Endothelial cell of umbilical vein (primary cell): ENCODE results near the gene UGT1A7. TPM values are rescaled to one million over a fixed set of nuclear protein-coding genes. Genes with fewer than 3 reads are reported as not detected.

Experiments used
- BruUV-seq: library from RNA; stranded (reverse); fragments of 400-500 nt; replicated peaks from 2 replicates; lab custom pipeline; 2021; lab: Mats Ljungman, UMichigan
- CTCF ChIA-PET: fragments of 300-600, 350-600 bp; sonication (Branson Sonifier 250); formaldehyde crosslinking; loops from one replicate; lab custom pipeline; 2021; ENCODE audit warnings: antibody characterized with exemption, inconsistent platforms; lab: Charles Lee
- POLR2A ChIA-PET: fragments of 300-600, 350-600 bp; sonication (Branson Sonifier 250); formaldehyde crosslinking; loops from one replicate; lab custom pipeline; 2021; ENCODE audit warnings: antibody characterized with exemption, inconsistent platforms; lab: Charles Lee
- DNase-seq: peaks from one replicate; pipeline ENCODE4 v3.0.0-alpha.2; 2011; ENCODE audit warnings: low read depth, low spot score
- FAIRE-seq: peaks from 2 replicates; lab custom pipeline; 2011; peaks lifted over from hg19 to GRCh38; lab: Jason Lieb, UNC
- H2AFZ ChIP-seq: 2 replicates; pipeline ENCODE4 v1.6.0; 2012; ENCODE audit warnings: low read depth, low read length, control low read depth, inconsistent platforms
- H3K27ac ChIP-seq: 2 replicates; pipeline ENCODE4 v1.5.1; 2011; ENCODE audit warnings: low read depth, mild to moderate bottlenecking, control low read depth, low read length, moderate library complexity; ENCODE audit not compliant: insufficient read depth
- H3K27me3 ChIP-seq, 2 experiments: 2 replicates each; pipeline versions ENCODE4 v1.6.0 to v1.6.1; 2011; ENCODE audit warnings: low read length in 2 of 2, mixed read lengths in 1 of 2; ENCODE audit not compliant: control insufficient read depth in 2 of 2, insufficient read depth in 2 of 2
- H3K36me3 ChIP-seq, 2 experiments: 2 replicates in 1 of 2; 3 replicates in 1 of 2; pipeline ENCODE4 v1.5.1; 2011; ENCODE audit warnings: low read length in 2 of 2, mild to moderate bottlenecking in 1 of 2, moderate library complexity in 1 of 2; ENCODE audit not compliant: control insufficient read depth in 2 of 2, insufficient read depth in 2 of 2; ENCODE audit errors: extremely low read depth in 1 of 2
- H3K4me1 ChIP-seq: 3 replicates; pipeline ENCODE4 v1.5.1; 2011; ENCODE audit warnings: mild to moderate bottlenecking, low read length; ENCODE audit not compliant: control insufficient read depth, insufficient read depth; ENCODE audit errors: extremely low read depth
- H3K4me2 ChIP-seq: 2 replicates; pipeline ENCODE4 v1.6.1; 2011; ENCODE audit warnings: low read length, control low read depth, mixed read lengths; ENCODE audit not compliant: insufficient read depth
- H3K4me3 ChIP-seq, 3 experiments: fragments of 200-600 bp in 1 of 3; sonication (generic), shearing (Covaris generic) in 1 of 3; replicated peaks in 1 of 3; 2 replicates each; pipeline ENCODE4 v1.5.1; 2011 to 2016; ENCODE audit warnings: control low read depth in 3 of 3, low read length in 3 of 3, mild to moderate bottlenecking in 2 of 3, inconsistent platforms in 1 of 3, low read depth in 1 of 3, moderate library complexity in 1 of 3; ENCODE audit not compliant: insufficient read depth in 1 of 3
- H3K79me2 ChIP-seq: 2 replicates; pipeline ENCODE4 v1.6.0; 2012; ENCODE audit warnings: low read length, inconsistent platforms; ENCODE audit not compliant: control insufficient read depth, insufficient read depth
- H3K9ac ChIP-seq: replicated peaks from 2 replicates; pipeline ENCODE3; 2011; ENCODE audit warnings: low read length, control low read depth; ENCODE audit not compliant: insufficient read depth; ENCODE audit errors: extremely low read depth
- H3K9me1 ChIP-seq: replicated peaks from 3 replicates; pipeline ENCODE4 v1.6.0; 2011; ENCODE audit warnings: mild to moderate bottlenecking, low read length; ENCODE audit not compliant: control insufficient read depth, insufficient read depth; ENCODE audit errors: extremely low read depth
- H3K9me3 ChIP-seq: replicated peaks from 2 replicates; pipeline ENCODE4 v1.5.1; 2012; ENCODE audit warnings: low read length, inconsistent platforms; ENCODE audit not compliant: control insufficient read depth, insufficient read depth
- H4K20me1 ChIP-seq: replicated peaks from 2 replicates; pipeline ENCODE3; 2011; ENCODE audit warnings: mild to moderate bottlenecking, low read length; ENCODE audit not compliant: control insufficient read depth, insufficient read depth; ENCODE audit errors: extremely low read depth
- CTCF ChIP-seq, 2 donors: IDR thresholded peaks; 1 replicate in 1 of 2; 2 replicates in 1 of 2; pipeline ENCODE4 v1.5.1; 2011; ENCODE audit warnings: low read length in 2 of 2, mild to moderate bottlenecking in 2 of 2, moderate library complexity in 2 of 2, control low read depth in 1 of 2, inconsistent platforms in 1 of 2, low read depth in 1 of 2; ENCODE audit not compliant: insufficient read depth in 1 of 2; ENCODE audit errors: extremely low read depth in 1 of 2
- EZH2 ChIP-seq: IDR thresholded peaks from 2 replicates; pipeline ENCODE4 v1.6.1; 2012; ENCODE audit warnings: borderline replicate concordance, low read depth, mild to moderate bottlenecking, moderate library complexity, low read length, inconsistent platforms; ENCODE audit not compliant: severe bottlenecking
- FOS ChIP-seq: IDR thresholded peaks from 2 replicates; pipeline ENCODE4 v1.6.1; 2011; ENCODE audit warnings: mild to moderate bottlenecking, low read length, moderate library complexity, borderline replicate concordance; ENCODE audit not compliant: insufficient read depth
- JUN ChIP-seq: IDR thresholded peaks from 2 replicates; pipeline ENCODE4 v1.6.1; 2011; ENCODE audit warnings: borderline replicate concordance, low read depth; ENCODE audit not compliant: insufficient read length, insufficient read depth
- MAX ChIP-seq: IDR thresholded peaks from 2 replicates; pipeline ENCODE4 v1.6.1; 2011; ENCODE audit not compliant: insufficient read depth, insufficient read length
- MYC ChIP-seq: IDR thresholded peaks from one replicate; pipeline ENCODE4 v1.6.1; 2011; ENCODE audit warnings: mild to moderate bottlenecking, low read depth, low read length
- POLR2A ChIP-seq: IDR thresholded peaks from 2 replicates; pipeline ENCODE4 v1.6.1; 2012; ENCODE audit warnings: low read depth, mild to moderate bottlenecking, control low read depth, low read length
- POLR2AphosphoS5 ChIP-seq: IDR thresholded peaks from 2 replicates; pipeline ENCODE4 v1.6.1; 2012; ENCODE audit warnings: low read depth, mild to moderate bottlenecking, control low read depth, low read length, moderate library complexity; ENCODE audit not compliant: insufficient read depth
- dilution Hi-C: fragments of 300-500 bp; cut with MboI; formaldehyde crosslinking; loops from one replicate; pipeline ENCODE4 v1.15.0; 2019; ENCODE audit warnings: low sequenced_read_pairs; ENCODE audit not compliant: extremely low pct_ligation_motif_present
- intact Hi-C: fragments of 100-400 bp; cut with micrococcal nuclease; formaldehyde crosslinking; loops from one replicate; pipeline ENCODE4 v1.10.0; 2022
- polyA plus RNA-seq, 4 experiments: library from polyadenylated mRNA; depleted of rRNA in 3 of 4; stranded (reverse) in 3 of 4; unstranded in 1 of 4; fragments of >200 nt; gene quantifications; 2 replicates each; pipeline versions ENCODE4 v1.2.1 to v1.2.3, GENCODE V29; 2011 to 2012; ENCODE audit warnings: missing spikeins in 1 of 4
- total RNA-seq: library from RNA; stranded (reverse); gene quantifications from 2 replicates; pipeline ENCODE4 v1.2.3, GENCODE V29; 2021

Gene UGT1A7
- total and polyA plus RNA-seq, 2 donors (not counting 3 experiments of a cell fraction or from before 2014, with no cell fraction given): not detected

DNA sequence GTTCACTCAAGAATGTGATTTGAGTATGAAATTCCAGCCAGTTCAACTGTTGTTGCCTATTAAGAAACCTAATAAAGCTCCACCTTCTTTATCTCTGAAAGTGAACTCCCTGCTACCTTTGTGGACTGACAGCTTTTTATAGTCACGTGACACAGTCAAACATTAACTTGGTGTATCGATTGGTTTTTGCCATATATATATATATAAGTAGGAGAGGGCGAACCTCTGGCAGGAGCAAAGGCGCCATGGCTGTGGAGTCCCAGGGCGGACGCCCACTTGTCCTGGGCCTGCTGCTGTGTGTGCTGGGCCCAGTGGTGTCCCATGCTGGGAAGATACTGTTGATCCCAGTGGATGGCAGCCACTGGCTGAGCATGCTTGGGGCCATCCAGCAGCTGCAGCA lies 78.3 kb downstream of the UGT1A7 start, which contains the start of gene UGT1A1:
TSS of gene UGT1A1 (plus strand) at position 228 of the 400 bp plus-strand sequence. CDS start at position 246, 18 bp downstream.
- ChIA-PET CTCF (no interaction called here), POLR2A (no interaction called here)
- no peak within 1 kb of the TSS for H3K27ac ChIP-seq
- H3K9me1 ChIP-seq: no peaks in the 10 kb centered on the region
- TF ChIP-seq POLR2A (no peak), JUN (no peak), MAX (no peak), POLR2AphosphoS5 (no peak), EZH2 (no peak), FOS (no peak), CTCF (IDR thresholded peaks at IDR 0.05; ENCODE audit: extremely low read depth in 1 of 2, insufficient read depth in 1 of 2, low read depth in 1 of 2, low read length in 2 of 2) (no peak), MYC (no peak)
- DNase-seq (no peak), FAIRE-seq (no peak)
- no peaks in the 10 kb centered on the region for H3K36me3 ChIP-seq
- no TSS peak for BruUV-seq
- H3K4me2 ChIP-seq: no peak within 1 kb of the TSS
- peaks cover 1 to 6% of the 10 kb centered on the region in 2 experiments for H3K27me3 ChIP-seq
- no peaks in the 10 kb centered on the region for H3K9me3 ChIP-seq
- H4K20me1 ChIP-seq: no peaks in the 10 kb centered on the region
- intact Hi-C loops: no loop called here
- H3K79me2 ChIP-seq: no peaks in the 10 kb centered on the region
- H3K9ac ChIP-seq: no peak within 1 kb of the TSS
- dilution Hi-C loops: no loop called here
- no peak within 1 kb of the TSS for H3K4me3 ChIP-seq
- H3K4me1 ChIP-seq: no peaks in the 10 kb centered on the region
- no peak within 1 kb of the TSS for H2AFZ ChIP-seq
